Measurements from ENCODE around the gene ARFIP1.

Gene ARFIP1

DNA sequence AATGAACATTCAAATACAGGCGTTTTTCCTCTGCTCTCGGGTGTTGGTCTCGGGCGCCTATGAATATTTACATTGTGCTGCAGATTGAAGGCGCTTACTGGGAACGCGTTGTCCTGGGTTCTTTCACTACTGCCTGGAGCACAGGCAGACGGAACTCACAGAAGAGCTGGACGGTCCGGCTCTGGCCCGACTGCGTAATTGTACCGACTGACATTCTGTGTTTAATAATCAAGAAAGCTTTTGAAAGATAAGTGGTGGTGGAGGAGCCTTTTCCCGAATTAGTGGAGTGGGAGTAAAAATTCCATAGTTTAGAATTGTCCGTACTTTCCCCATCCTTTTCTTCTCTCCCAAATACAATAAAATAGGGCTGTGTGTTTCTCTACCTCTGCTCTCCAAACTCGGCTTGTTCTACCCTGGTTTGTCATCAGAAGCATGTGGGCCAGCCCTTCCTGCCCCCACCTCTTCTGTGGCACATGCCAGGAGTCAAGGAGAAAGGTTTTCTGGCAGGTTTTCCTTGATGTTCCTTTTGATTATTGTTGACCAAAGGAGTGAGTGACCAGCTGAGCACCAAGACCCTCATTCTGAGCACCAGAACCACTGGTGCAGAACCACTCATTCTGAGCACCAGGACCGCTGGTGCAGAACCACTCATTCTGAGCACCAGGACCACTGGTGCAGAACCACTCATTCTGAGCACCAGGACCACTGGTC, 158.6 kb downstream of the ARFIP1 start:
- DNase-seq (ENCODE audit: low read depth in 2 of 2), result no peak

- no peak for DNase-seq (ENCODE audit: low read depth in 2 of 2)
Measured at GRCh38 chr4:152939621-152940020, 159.9 kb downstream of the ARFIP1 start.

- no peak for DNase-seq (ENCODE audit: low read depth in 2 of 2)
Measured at GRCh38 chr4:152940461-152940860, 160.7 kb downstream of the ARFIP1 start.

DNA sequence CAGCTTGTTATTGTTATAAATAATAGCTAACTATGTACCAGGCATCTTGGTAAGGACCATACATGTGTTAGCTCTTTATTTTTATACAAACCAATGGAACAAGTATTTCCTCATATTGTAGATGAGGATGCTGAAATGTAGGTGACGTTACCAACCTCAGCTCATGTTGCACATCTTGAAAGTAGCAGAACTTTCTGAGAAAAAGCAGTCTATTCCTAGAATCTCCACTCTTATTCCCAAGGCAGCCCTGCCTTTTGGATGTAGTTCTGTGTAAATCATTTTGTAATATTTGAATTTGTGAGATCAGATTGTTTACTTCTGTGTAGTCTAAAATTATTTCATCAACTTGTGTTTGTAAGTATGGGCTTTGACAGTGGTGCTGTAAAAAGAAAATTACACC, 161.7 kb downstream of the ARFIP1 start:
- no peak for DNase-seq (ENCODE audit: low read depth in 2 of 2)

GRCh38 chr4:152942346-152942745, 162.6 kb downstream of the ARFIP1 start:
- no peak for DNase-seq (ENCODE audit: low read depth in 2 of 2)

DNA sequence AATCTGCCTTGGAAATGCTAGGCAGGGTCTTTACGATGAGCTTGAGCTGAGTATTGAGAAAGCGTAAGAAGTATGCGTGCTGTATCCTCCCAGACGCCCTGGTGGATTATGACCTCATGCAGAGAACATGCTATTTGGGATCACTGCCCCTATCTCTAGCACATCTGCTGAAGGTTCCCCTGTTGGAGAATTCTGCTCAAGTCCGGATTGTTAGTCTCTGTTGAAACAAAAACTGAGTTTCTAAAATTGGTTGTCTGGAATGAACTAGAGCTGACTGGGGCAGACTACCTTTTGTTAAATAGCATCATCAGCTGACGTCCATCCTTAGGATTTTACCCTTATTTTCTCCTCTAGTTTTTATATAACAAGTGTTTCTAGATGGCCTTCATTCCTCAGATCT, 163.9 kb downstream of the ARFIP1 start:
- no peak for DNase-seq (ENCODE audit: low read depth in 2 of 2)

- DNase-seq (ENCODE audit: low read depth in 2 of 2), result no peak
Measured at GRCh38 chr4:152944666-152945320, 165.0 kb downstream of the ARFIP1 start.

DNA sequence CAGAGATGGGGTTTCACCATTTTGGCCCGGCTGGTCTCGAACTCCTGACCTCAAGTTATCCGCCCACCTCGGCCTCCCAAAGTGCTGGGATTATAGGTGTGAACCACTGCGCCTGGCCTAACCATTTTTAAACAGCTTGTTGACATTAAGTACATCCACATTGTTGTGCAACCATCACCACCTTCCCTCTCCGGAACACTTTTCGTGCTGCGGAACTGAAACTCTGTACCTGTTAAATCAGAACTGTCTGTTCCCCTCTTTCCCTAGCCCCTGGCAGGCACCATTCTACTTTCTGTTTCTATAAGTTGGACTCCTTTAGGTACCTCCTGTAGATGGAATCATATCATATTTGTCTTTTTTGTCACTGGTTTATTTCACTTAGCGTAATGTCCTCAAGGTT, 165.9 kb downstream of the ARFIP1 start:
- no peak for DNase-seq (ENCODE audit: low read depth in 2 of 2)

- no peak for DNase-seq (ENCODE audit: low read depth in 2 of 2)
Measured at GRCh38 chr4:152946446-152946845, 166.7 kb downstream of the ARFIP1 start.

GRCh38 chr4:152947311-152947710, 167.6 kb downstream of the ARFIP1 start:
- no peak for DNase-seq (ENCODE audit: low read depth in 2 of 2)

DNA sequence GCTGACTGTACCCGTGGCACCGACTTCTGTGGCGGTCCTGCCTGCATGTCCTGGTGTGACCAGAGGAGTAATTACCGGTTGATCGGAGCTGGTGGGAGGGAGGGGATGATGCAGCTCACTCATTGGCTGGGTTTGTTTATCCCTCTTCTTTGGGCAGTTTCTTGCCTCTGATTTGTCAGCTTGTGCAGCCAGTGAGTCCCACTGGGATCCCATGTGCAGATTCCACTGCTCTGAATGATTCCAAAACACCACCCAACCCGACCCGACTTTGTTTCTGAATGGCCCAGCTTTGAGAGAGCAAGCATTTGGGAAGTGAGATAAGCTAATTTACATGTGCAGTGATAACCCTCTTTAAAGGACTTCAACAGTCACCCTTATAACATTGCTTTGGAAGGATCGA, 170.2 kb downstream of the ARFIP1 start:
- DNase-seq (ENCODE audit: low read depth in 2 of 2), result no peak

- no peak for DNase-seq (ENCODE audit: low read depth in 2 of 2)
Measured at GRCh38 chr4:152950402-152951274, 170.9 kb downstream of the ARFIP1 start.

DNA sequence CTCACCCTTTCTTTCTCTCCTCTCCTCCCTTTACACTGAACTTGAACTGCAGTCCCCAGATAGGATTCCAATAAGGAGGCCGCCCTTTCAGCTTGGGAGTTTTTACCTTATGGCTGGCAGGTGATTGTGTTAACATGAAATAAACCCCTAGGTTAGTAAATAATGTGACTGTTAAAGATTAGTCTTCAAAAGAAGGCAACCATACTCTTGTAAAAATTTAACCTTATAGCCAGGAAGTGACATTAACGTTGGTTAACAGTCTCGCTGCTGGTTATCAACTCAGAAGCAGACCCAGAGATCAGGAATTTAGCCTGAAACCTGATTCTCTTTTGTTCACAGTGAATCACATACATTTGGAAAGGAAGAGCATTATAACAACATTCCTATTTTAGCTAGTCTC, 171.6 kb downstream of the ARFIP1 start:
- DNase-seq (ENCODE audit: low read depth in 2 of 2), result no peak

DNA sequence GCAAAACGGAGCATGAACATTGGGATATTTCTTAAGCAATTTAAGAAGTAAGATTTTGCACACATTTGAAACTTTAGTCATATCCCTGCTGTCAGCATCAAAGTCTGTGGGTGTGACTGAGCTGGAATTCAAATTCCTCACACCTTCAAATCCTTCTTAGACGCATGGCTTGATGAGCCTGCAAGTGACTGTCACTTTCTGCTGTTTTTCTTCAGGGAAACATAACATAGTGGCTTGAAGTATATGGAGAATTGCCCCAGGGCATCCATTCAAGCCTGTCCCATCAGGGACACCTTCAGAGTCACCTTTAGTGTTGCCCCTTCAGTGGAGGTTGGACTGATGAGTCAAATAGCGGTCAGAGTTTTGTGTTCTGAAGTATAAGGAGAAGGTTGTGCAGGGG, 173.8 kb downstream of the ARFIP1 start:
- DNase-seq (ENCODE audit: low read depth in 2 of 2), result no peak

GRCh38 chr4:152954741-152955140, 175.0 kb downstream of the ARFIP1 start:
- DNase-seq (ENCODE audit: low read depth in 2 of 2), result no peak

- no peak for DNase-seq (ENCODE audit: low read depth in 2 of 2)
Measured at GRCh38 chr4:152956147-152956546, 176.4 kb downstream of the ARFIP1 start.

GRCh38 chr4:152956650-152957436, 177.1 kb downstream of the ARFIP1 start:
- no peak for DNase-seq (ENCODE audit: low read depth in 2 of 2)

DNA sequence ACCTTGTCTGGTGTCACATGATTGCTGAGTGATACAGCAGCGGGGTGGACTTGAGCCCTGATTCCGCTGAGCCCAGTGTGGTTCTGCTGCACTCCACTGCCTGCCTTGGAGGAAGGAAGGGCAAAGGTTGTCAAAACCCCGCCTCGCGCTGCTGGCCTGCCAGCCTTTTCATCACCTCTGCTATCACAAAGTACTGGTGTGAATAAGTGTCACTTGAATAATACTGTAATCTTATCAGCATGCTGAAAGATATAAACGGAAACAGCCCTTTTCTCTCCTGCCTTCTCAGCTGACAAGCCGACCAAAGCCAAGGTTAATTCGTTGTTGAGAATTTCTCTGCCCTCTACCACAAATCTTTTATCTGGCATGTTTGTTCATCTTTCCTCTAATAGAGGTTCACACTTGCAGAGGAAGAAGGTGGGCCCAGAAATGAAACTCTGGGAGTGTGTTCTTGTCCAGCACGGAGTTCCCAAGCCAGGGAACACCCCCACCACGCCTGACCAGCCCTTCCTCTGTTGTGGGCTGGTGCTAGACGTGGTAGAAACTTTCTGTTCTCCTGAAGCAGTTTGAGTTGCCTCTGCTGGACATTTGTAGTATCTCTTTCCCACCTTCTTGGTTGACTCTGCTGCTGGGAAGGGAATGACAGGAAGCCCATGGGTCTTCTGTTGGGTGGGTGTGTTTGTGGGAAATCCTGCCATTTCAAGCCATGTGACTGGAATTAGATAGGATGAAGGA, 177.8 kb downstream of the ARFIP1 start:
- no peak for DNase-seq (ENCODE audit: low read depth in 2 of 2)

DNA sequence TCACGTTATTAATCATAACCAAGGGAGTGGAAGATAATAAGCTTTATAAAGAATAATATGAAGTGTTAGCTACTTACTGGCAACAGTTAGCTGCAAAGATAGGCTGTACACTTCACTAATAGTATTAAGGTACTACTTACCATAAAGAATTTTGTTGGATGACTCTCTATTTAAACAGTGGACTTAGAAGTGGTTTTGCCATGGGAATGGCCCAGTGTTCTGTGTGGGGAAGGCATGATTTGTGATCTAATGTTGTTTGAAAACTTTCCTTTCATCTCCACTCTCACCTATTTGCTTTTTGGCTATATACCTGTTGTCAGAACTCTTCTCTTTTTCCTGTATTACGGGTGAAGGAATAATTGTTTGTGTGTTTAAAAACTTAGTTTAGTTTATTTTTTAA, 179.3 kb downstream of the ARFIP1 start:
- DNase-seq (ENCODE audit: low read depth in 2 of 2), result no peak

GRCh38 chr4:152960082-152960481, 180.3 kb downstream of the ARFIP1 start:
- DNase-seq (ENCODE audit: low read depth in 2 of 2), result no peak
